WTC11 (cell line): ENCODE results near the gene JAGN1. TPM values are rescaled to one million over a fixed set of nuclear protein-coding genes. Genes with fewer than 3 reads are reported as not detected.

Experiments
- ATAC-seq: fragments of 200-7000 bp; cut with Tn5 transposase; 2 replicates; pipeline ENCODE4 v1.10.0; 2021; ENCODE audit warnings: mild to moderate bottlenecking, moderate library complexity
- CTCF ChIA-PET: fragments of 300-600 bp; sonication (Branson Sonifier 250); formaldehyde crosslinking; loops from one replicate; lab custom pipeline; 2021; ENCODE audit warnings: antibody characterized with exemption; lab: Charles Lee
- POLR2A ChIA-PET: fragments of 350-600 bp; sonication (Branson Sonifier 250); formaldehyde crosslinking; loops from one replicate; lab custom pipeline; 2021; ENCODE audit warnings: antibody characterized with exemption; lab: Charles Lee
- DNase-seq: peaks from one replicate; pipeline ENCODE4 v3.0.0; 2021; ENCODE audit warnings: low spot score
- H3K27ac Mint-ChIP-seq: 2 replicates; pipeline ENCODE4 v1.8.0; 2021; ENCODE audit warnings: mixed read lengths
- H3K27me3 Mint-ChIP-seq: 2 replicates; pipeline ENCODE4 v1.8.0; 2021; ENCODE audit warnings: low read depth, mild to moderate bottlenecking, moderate library complexity, mixed read lengths
- H3K36me3 Mint-ChIP-seq: 2 replicates; pipeline ENCODE4 v1.8.0; 2021; ENCODE audit warnings: mixed read lengths
- H3K4me1 Mint-ChIP-seq: 2 replicates; pipeline ENCODE4 v1.8.0; 2022; ENCODE audit warnings: mixed read lengths
- H3K4me3 Mint-ChIP-seq: 2 replicates; pipeline ENCODE4 v1.8.0; 2021; ENCODE audit warnings: mild to moderate bottlenecking, moderate library complexity, mixed read lengths
- H3K9me3 Mint-ChIP-seq: 2 replicates; pipeline ENCODE4 v1.8.0; 2021; ENCODE audit warnings: mixed read lengths
- CDX4 ChIP-seq: fragments of 250-450 bp; sonication (Bioruptor Pico); IDR thresholded peaks from 2 replicates; pipeline ENCODE4 v1.9.0; 2021; ENCODE audit warnings: moderate library complexity, mild to moderate bottlenecking, inconsistent platforms, borderline replicate concordance
- CREB1 ChIP-seq: sonication (generic); formaldehyde crosslinking; IDR thresholded peaks from 2 replicates; pipeline ENCODE4 v1.8.0; 2023; ENCODE audit warnings: mild to moderate bottlenecking, missing genetic modification reagents
- E2F4 ChIP-seq: sonication (generic); formaldehyde crosslinking; IDR thresholded peaks from 2 replicates; pipeline ENCODE4 v1.8.1; 2022; ENCODE audit warnings: low read depth, mild to moderate bottlenecking, moderate library complexity, missing genetic modification reagents, borderline replicate concordance
- E2F5 ChIP-seq: sonication (generic); formaldehyde crosslinking; IDR thresholded peaks from 2 replicates; pipeline ENCODE4 v1.8.1; 2022; ENCODE audit warnings: mild to moderate bottlenecking, moderate library complexity, missing genetic modification reagents
- FOXJ3 ChIP-seq: sonication (generic); formaldehyde crosslinking; IDR thresholded peaks from 2 replicates; pipeline ENCODE4 v1.9.0; 2021; ENCODE audit warnings: missing genetic modification reagents, mild to moderate bottlenecking, borderline replicate concordance
- FOXP1 ChIP-seq: sonication (generic); formaldehyde crosslinking; IDR thresholded peaks from 2 replicates; pipeline ENCODE4 v1.8.0; 2022; ENCODE audit warnings: missing genetic modification reagents, mild to moderate bottlenecking, moderate library complexity, borderline replicate concordance
- GABPB1 ChIP-seq: sonication (generic); formaldehyde crosslinking; IDR thresholded peaks from 2 replicates; pipeline ENCODE4 v1.8.1; 2023; ENCODE audit warnings: mild to moderate bottlenecking, missing genetic modification reagents
- GTF2I ChIP-seq: fragments of 250-450 bp; sonication (Bioruptor Pico); conservative IDR thresholded peaks from 2 replicates; pipeline ENCODE4 v1.4.0; 2021; ENCODE audit warnings: mild to moderate bottlenecking
- HMGXB4 ChIP-seq: sonication (generic); formaldehyde crosslinking; IDR thresholded peaks from 2 replicates; pipeline ENCODE4 v1.8.1; 2023; ENCODE audit warnings: mild to moderate bottlenecking, moderate library complexity, missing genetic modification reagents
- JUN ChIP-seq: sonication (generic); formaldehyde crosslinking; IDR thresholded peaks from 2 replicates; pipeline ENCODE4 v1.8.0; 2023; ENCODE audit warnings: mild to moderate bottlenecking, missing genetic modification reagents
- MAX ChIP-seq: sonication (generic); formaldehyde crosslinking; IDR thresholded peaks from 2 replicates; pipeline ENCODE4 v1.8.0; 2022; ENCODE audit warnings: mild to moderate bottlenecking, missing genetic modification reagents
- MLX ChIP-seq: sonication (generic); formaldehyde crosslinking; IDR thresholded peaks from 2 replicates; pipeline ENCODE4 v1.8.1; 2023; ENCODE audit warnings: mild to moderate bottlenecking, missing genetic modification reagents, moderate library complexity
- MXD4 ChIP-seq: fragments of 250-450 bp; sonication (Bioruptor Pico); IDR thresholded peaks from 2 replicates; pipeline ENCODE4 v1.8.0; 2021; ENCODE audit warnings: mild to moderate bottlenecking, moderate library complexity, borderline replicate concordance
- MYBL2 ChIP-seq: sonication (generic); formaldehyde crosslinking; IDR thresholded peaks from 2 replicates; pipeline ENCODE4 v1.8.1; 2023; ENCODE audit warnings: mild to moderate bottlenecking, moderate library complexity, missing genetic modification reagents
- NR3C1 ChIP-seq: sonication (generic); formaldehyde crosslinking; conservative IDR thresholded peaks from 2 replicates; pipeline ENCODE4 v1.8.1; 2023; ENCODE audit warnings: low read depth, mild to moderate bottlenecking, missing genetic modification reagents
- PRRX2 ChIP-seq: fragments of 250-450 bp; sonication (Bioruptor Pico); IDR thresholded peaks from 2 replicates; pipeline ENCODE4 v1.8.0; 2021; ENCODE audit warnings: mild to moderate bottlenecking
- RORB ChIP-seq: fragments of 250-450 bp; sonication (Bioruptor Pico); IDR thresholded peaks from 2 replicates; pipeline ENCODE4 v1.9.0; 2021; ENCODE audit warnings: mild to moderate bottlenecking
- SP1 ChIP-seq: sonication (generic); formaldehyde crosslinking; conservative IDR thresholded peaks from 2 replicates; pipeline ENCODE4 v1.8.1; 2022; ENCODE audit warnings: missing genetic modification reagents
- ZBTB21 ChIP-seq: sonication (generic); formaldehyde crosslinking; IDR thresholded peaks from 2 replicates; pipeline ENCODE4 v1.8.1; 2023; ENCODE audit warnings: mild to moderate bottlenecking, missing genetic modification reagents, borderline replicate concordance
- ZNF232 ChIP-seq: sonication (generic); formaldehyde crosslinking; IDR thresholded peaks from 2 replicates; pipeline ENCODE4 v1.8.0; 2022; ENCODE audit warnings: mild to moderate bottlenecking, missing genetic modification reagents
- ZNF512 ChIP-seq: sonication (generic); formaldehyde crosslinking; IDR thresholded peaks from 2 replicates; pipeline ENCODE4 v1.8.1; 2022; ENCODE audit warnings: missing genetic modification reagents, borderline replicate concordance
- total RNA-seq: library from RNA; stranded (reverse); gene quantifications from 3 replicates; pipeline ENCODE4 v1.2.3, GENCODE V29; 2021

Gene JAGN1
- total RNA-seq, 1 experiment from 2014 or later, result 25.6 TPM

- no peak for TF ChIP-seq PRRX2
- TF ChIP-seq GTF2I, result no peak
- peak; percentile 60; the same call in 1 of the 2 replicates for TF ChIP-seq CREB1 (CRISPR knock-in tag)
- 0 out of 2 replicates have a peak, but pooled peaks have one; percentile 62 for TF ChIP-seq MLX
- peak; percentile 86 for TF ChIP-seq MAX (CRISPR knock-in tag)
- TF ChIP-seq NR3C1 (CRISPR knock-in tag), result no peak
- 0 out of 2 replicates have a peak, but pooled peaks have one; percentile 75 for TF ChIP-seq MYBL2 (CRISPR knock-in tag)
- TF ChIP-seq ZNF232 (CRISPR knock-in tag), result no peak
- 0 out of 2 replicates have a peak, but pooled peaks have one; percentile 16 for TF ChIP-seq GABPB1 (CRISPR knock-in tag)
- TF ChIP-seq RORB (CRISPR knock-in tag), result no peak
- TF ChIP-seq ZNF512 (CRISPR knock-in tag), result no peak
- peak; percentile 73; the same call in 1 of the 2 replicates for TF ChIP-seq JUN (CRISPR knock-in tag)
- TF ChIP-seq ZBTB21 (CRISPR knock-in tag), result no peak
- TF ChIP-seq FOXP1 (CRISPR knock-in tag), result peak; percentile 63; the same call in 1 of the 2 replicates
- peak; percentile 87 for TF ChIP-seq SP1 (CRISPR knock-in tag)
- TF ChIP-seq E2F5, result peak; percentile 28; the same call in 1 of the 2 replicates
Observed at GRCh38 chr3:9843715-9844438, 46.5 kb upstream of the JAGN1 start, which contains the start of gene RPUSD3 (continued).

- Mint-ChIP-seq H3K36me3 (peaks cover 13% of the 10 kb centered on the region), H3K27me3 (no peaks in the 10 kb centered on the region), H3K9me3 (no peaks in the 10 kb centered on the region), H3K4me1 (peaks cover 9% of the 10 kb centered on the region), H3K27ac (no peak overlapping the region), H3K4me3 (no peak overlapping the region)
- no peak for ATAC-seq
- CTCF ChIA-PET, result interaction anchor here (0.8 to 1.3 kb wide), 2 partner anchors 12 to 86 kb away, joined by 3 to 4 read pairs; no protein-coding TSS in a partner anchor
- POLR2A ChIA-PET, result no interaction called here
- no peak for TF ChIP-seq MXD4 (CRISPR knock-in tag)
- TF ChIP-seq CDX4, result no peak
- no peak for TF ChIP-seq FOXJ3
- no peak for TF ChIP-seq HMGXB4 (CRISPR knock-in tag)
- no peak for TF ChIP-seq E2F4 (CRISPR knock-in tag)
- no peak for DNase-seq
Observed at GRCh38 chr3:9846231-9846630, 44.2 kb upstream of the JAGN1 start.
